ENCODE measurements around the gene SHC2.

- TF ChIP-seq, protein P1, sequence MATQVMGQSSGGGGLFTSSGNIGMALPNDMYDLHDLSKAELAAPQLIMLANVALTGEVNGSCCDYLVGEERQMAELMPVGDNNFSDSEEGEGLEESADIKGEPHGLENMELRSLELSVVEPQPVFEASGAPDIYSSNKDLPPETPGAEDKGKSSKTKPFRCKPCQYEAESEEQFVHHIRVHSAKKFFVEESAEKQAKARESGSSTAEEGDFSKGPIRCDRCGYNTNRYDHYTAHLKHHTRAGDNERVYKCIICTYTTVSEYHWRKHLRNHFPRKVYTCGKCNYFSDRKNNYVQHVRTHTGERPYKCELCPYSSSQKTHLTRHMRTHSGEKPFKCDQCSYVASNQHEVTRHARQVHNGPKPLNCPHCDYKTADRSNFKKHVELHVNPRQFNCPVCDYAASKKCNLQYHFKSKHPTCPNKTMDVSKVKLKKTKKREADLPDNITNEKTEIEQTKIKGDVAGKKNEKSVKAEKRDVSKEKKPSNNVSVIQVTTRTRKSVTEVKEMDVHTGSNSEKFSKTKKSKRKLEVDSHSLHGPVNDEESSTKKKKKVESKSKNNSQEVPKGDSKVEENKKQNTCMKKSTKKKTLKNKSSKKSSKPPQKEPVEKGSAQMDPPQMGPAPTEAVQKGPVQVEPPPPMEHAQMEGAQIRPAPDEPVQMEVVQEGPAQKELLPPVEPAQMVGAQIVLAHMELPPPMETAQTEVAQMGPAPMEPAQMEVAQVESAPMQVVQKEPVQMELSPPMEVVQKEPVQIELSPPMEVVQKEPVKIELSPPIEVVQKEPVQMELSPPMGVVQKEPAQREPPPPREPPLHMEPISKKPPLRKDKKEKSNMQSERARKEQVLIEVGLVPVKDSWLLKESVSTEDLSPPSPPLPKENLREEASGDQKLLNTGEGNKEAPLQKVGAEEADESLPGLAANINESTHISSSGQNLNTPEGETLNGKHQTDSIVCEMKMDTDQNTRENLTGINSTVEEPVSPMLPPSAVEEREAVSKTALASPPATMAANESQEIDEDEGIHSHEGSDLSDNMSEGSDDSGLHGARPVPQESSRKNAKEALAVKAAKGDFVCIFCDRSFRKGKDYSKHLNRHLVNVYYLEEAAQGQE (IDR thresholded peaks at IDR 0.05; ENCODE audit: borderline replicate concordance): no peak
- TF ChIP-seq, protein P1 (CRISPR knock-in tag; IDR thresholded peaks at IDR 0.05; ENCODE audit: low read depth): no peak
- TF ChIP-seq MAFK (IDR thresholded peaks at IDR 0.05; ENCODE audit: low read length): no peak
- TF ChIP-seq SOX6 (IDR thresholded peaks at IDR 0.05): no peak
- TF ChIP-seq CTCF (IDR thresholded peaks at IDR 0.05 in 2 of 3, conservative IDR thresholded peaks at IDR 0.05 in 1 of 3; ENCODE audit: insufficient read depth in 2 of 3, low read depth in 1 of 3, low read length in 3 of 3): no peak
- no peak for TF ChIP-seq POLR2G (IDR thresholded peaks at IDR 0.05; ENCODE audit: low read depth, low read length)
- TF ChIP-seq SRF (CRISPR knock-in tag; IDR thresholded peaks at IDR 0.05): no peak
- no peak for TF ChIP-seq NFIC (IDR thresholded peaks at IDR 0.05)
- no peak for TF ChIP-seq RNF2 (IDR thresholded peaks at IDR 0.05)
- TF ChIP-seq NR2C2 (CRISPR knock-in tag; IDR thresholded peaks at IDR 0.05): no peak
- TF ChIP-seq NR2C2 (tag; IDR thresholded peaks at IDR 0.05): no peak
- no peak for TF ChIP-seq ZNF165 (CRISPR knock-in tag; IDR thresholded peaks at IDR 0.05; ENCODE audit: borderline replicate concordance)
Observed at GRCh38 chr19:478236-478903, 17.5 kb upstream of the SHC2 start.

Data from K562 (cell line).